Fibroblast of skin of back (primary cell): ENCODE measurements around the gene SLITRK6. TPM values are rescaled to one million over a fixed set of nuclear protein-coding genes. Genes with fewer than 3 reads are reported as not detected.
A peak's percentile ranks its signal among the peaks of the same experiment; 100 is the strongest.
"Not testable (repeated sequence)": the region's sequence is repeated elsewhere in the genome, so short reads cannot be mapped to it uniquely, and the experiment has no call there.

Source experiments
- DNase-seq: peaks from one replicate; pipeline ENCODE4 v3.0.0-alpha.2; 2013
- polyA plus RNA-seq, 2 experiments: library from polyadenylated mRNA; unstranded; fragments of 120-200 nt; gene quantifications; one replicate each; pipeline ENCODE4 v1.2.1, GENCODE V29; 2013; ENCODE audit not compliant: insufficient read length in 2 of 2

SLITRK6 gene
- polyA plus RNA-seq (2013, experiment 1 of 2; ENCODE audit: insufficient read length) = not detected
- not detected for polyA plus RNA-seq (2013, experiment 2 of 2; ENCODE audit: insufficient read length)

GRCh38 chr13:85799097-85799582, at the start of gene SLITRK6:
Gene SLITRK6 (minus strand): TSS chr13:85799419. CDS start chr13:85796508, 2,911 bp downstream.
- peak; percentile 63 for DNase-seq

GRCh38 chr13:85847012-85847411, 47.8 kb upstream of the SLITRK6 start:
- DNase-seq = no peak

GRCh38 chr13:85841427-85841826, 42.2 kb upstream of the SLITRK6 start:
- no peak for DNase-seq

GRCh38 chr13:85833921-85834320, 34.7 kb upstream of the SLITRK6 start:
- no peak for DNase-seq

- DNase-seq = peak; percentile 24
Observed at GRCh38 chr13:85828094-85828684, 29.0 kb upstream of the SLITRK6 start.

GRCh38 chr13:85825454-85825853, 26.2 kb upstream of the SLITRK6 start:
- DNase-seq = peak; percentile 8

GRCh38 chr13:85823832-85824231, 24.6 kb upstream of the SLITRK6 start:
- DNase-seq = no peak

GRCh38 chr13:85819513-85819912, 20.3 kb upstream of the SLITRK6 start:
- no peak for DNase-seq

- DNase-seq = no peak
Observed at GRCh38 chr13:85816413-85816812, 17.2 kb upstream of the SLITRK6 start.

GRCh38 chr13:85812282-85812681, 13.1 kb upstream of the SLITRK6 start:
- no peak for DNase-seq

- no peak for DNase-seq
Observed at GRCh38 chr13:85808811-85809210, 9.6 kb upstream of the SLITRK6 start.

- peak; percentile 50 for DNase-seq
Observed at GRCh38 chr13:85806553-85807175, 7.4 kb upstream of the SLITRK6 start.

GRCh38 chr13:85798556-85798955, 663 bp downstream of the SLITRK6 start:
- DNase-seq = no peak

GRCh38 chr13:85797311-85797710, 1.9 kb downstream of the SLITRK6 start:
- no peak for DNase-seq

GRCh38 chr13:85785205-85785604, 14.0 kb downstream of the SLITRK6 start:
- DNase-seq = no peak

- peak; percentile 15 for DNase-seq
Observed at GRCh38 chr13:85772367-85772766, 26.9 kb downstream of the SLITRK6 start.

GRCh38 chr13:85771856-85772255, 27.4 kb downstream of the SLITRK6 start:
- DNase-seq = no peak

GRCh38 chr13:85768946-85769345, 30.3 kb downstream of the SLITRK6 start:
- no peak for DNase-seq

- peak; percentile 11 for DNase-seq
Observed at GRCh38 chr13:85755123-85755522, 44.1 kb downstream of the SLITRK6 start.

- not testable (repeated sequence) for DNase-seq
Observed at GRCh38 chr13:85743201-85743770, 55.9 kb downstream of the SLITRK6 start.
